Nucleus accumbens (tissue), 56 donors: ENCODE measurements around the gene KY.

Experiments used
- DNase-seq, 56 donors: peaks; one replicate each; lab custom pipeline; 2025; lab: John Stamatoyannopoulos, UW

The KY gene

GRCh38 chr3:134675726-134676256 lies 25.0 kb upstream of the KY start:
- no peak for DNase-seq

- no peak for DNase-seq
Measured at GRCh38 chr3:134672571-134672970, 21.7 kb upstream of the KY start.

DNA sequence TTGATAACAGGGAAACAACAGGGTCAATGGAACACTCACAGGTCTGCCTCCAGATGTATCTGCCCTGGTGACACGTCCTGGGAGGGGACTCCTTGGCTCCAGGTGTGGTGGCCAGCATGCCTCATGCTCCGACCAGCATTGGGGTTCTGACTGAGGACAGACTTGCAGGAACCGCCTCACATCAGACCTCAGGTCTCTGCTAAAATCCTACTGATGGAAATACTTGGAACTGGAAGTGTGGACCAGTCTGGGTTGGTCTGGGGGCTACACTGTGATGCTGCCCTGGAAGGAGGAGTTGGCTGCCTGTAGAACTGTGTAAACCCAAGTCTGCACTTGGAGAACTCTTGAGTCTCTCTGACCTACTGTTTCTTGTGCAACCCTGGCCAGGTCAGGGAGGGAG lies 17.1 kb upstream of the KY start:
- DNase-seq: no peak

DNA sequence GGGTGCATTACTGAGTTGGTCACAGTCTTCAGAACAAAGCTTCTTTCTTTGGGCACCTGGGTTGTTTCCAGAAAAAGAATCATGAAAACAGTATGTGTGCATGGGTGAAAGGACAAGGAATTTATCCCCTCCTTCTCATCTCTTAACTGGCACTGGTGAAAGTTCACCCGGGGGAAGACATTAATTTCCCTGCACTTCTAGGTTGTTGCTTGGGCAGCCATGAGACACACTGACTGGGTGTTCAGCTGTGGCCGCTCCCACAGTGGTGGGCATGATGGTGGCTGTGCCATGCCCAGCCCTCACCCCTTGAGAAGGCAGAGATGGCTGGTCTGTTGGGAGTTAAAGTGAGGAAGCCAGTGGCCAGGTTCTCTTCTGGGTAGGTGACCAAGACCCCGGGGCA lies 16.6 kb upstream of the KY start:
- no peak for DNase-seq

DNA sequence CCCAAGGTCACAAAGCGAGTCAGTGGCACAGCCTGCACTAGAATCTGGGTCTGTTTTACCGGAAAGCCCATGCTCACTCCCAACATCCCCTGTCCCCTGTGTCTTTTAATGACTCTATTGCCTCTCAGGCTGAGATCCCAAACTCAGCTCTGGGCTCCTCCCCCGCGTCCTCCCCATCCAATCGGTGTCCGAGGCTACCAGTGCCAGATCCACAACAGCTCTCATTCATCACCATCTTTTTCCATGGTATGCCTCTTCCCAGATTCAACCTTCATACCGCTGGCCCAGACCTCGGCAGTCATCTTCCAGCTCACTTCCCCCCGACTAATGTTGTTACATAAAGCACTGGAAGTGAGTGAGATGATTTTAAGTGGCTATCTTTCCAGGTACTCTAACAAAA lies 16.1 kb upstream of the KY start:
- no peak for DNase-seq

DNA sequence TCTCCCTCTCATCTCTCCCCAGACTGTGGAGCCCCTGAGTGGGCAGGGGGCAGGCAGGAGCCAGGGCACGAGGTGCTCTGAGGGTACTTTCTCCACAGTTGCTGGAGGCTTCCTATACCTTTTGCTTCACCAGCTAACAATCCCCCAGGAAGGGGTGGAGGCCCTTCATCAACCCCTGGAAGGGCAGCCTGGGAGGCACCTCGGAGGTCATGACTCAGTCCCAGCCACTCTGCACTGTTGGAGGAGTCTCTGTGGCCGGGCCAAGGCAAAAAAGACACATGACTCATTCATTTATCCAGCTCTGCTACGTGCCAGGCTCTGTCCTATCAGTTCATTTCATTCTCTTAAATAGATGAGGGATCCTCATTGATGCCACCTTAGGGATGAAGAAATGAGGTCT lies 15.6 kb upstream of the KY start:
- no peak for DNase-seq

- DNase-seq: no peak
Measured at GRCh38 chr3:134666052-134666451, 15.2 kb upstream of the KY start.

DNA sequence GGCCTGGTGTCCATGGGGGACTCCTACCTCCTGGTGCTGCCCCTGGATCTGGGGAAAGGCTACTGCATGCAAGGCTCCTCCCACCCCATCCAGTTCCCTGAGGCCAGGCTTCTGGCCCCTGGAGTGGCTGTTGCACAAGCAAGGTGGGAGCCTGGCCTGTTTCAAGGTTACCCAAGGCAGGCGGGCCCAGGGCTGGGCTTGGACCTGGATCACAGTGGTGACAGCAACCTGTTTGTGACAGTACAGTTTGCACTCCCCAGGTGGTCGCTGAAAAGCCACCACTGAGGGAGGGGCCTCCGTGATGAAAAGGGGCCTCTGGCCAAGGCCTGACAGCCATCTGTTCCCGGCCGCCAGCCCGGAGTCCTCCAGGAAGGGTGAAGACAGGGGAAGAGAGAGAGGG lies 14.4 kb upstream of the KY start:
- DNase-seq: no peak

- DNase-seq: no peak
Measured at GRCh38 chr3:134663721-134664456, 13.1 kb upstream of the KY start.

DNA sequence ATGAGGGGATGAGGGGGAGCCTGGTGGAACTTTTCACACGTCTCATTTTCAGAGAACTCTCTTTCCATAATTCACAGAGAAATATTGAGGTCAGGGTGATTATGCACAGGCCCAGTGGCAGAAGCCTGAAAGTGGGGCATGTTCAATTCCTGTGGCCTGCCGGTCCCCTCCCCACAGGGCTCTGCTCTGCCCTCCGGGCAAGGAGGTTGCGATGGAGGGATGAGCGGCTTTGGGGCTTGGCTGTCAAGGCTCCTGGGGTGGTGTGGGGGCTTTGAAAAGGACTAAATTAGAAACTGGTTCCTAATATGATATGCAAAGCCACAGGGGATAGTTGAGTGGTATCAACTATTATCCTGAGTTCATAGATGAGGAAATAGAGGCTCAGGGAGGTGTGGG lies 9.2 kb upstream of the KY start:
- no peak for DNase-seq

DNA sequence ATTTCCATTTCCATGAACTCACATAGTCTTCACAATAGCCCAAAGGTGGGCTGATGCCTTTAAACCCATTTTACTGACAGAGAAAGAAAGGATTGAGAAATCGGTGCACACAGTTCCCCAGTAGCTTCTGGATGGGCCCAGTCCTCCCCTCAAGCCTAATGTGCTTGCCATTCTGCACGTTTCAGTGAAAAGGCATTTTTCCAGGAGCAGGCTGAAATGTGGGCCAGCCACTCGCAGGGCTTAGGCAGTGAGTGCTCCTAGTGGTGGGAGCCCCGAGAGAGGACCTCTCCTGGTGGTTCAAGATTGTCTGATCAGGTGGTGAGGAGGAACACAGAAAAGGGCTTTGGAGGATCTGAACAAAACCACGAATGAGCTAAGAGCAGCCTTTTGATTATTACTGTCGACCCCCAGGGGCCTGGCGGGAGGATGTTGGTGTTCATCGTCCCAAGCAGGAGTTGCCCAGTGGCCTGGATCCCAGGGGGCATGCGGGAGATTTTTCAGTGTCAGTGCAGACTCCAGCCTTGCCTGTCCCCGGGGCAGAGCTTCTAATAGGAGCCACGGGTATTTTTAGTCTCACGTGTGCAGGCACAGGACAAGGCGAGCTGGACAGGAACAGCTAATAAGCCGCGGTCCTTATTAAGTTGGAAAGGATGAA lies 8.7 kb upstream of the KY start:
- DNase-seq: no peak

DNA sequence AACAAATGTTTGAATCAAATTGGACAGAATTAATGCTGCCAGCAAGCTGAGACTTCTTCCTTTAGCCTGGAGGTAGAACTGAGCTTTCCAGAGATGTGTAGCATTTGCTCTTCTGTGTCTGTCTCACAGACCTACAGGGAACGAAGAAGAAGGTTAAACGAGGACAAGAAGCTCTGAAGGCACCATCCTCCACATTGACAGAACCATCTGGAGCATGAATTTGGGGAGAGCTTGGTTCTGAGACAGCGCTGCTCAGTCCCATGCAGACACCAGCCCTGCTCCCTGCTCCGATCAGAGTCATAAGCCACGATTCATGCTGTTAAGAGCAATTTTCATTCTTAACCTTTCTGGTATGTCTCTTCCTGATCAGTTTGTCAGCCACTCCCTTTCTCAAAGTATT lies 7.7 kb upstream of the KY start:
- no peak for DNase-seq

- no peak for DNase-seq
Measured at GRCh38 chr3:134656211-134656800, 5.5 kb upstream of the KY start.

GRCh38 chr3:134655706-134656105 lies 4.9 kb upstream of the KY start:
- no peak for DNase-seq

- no peak for DNase-seq
Measured at GRCh38 chr3:134654031-134654430, 3.2 kb upstream of the KY start.

DNA sequence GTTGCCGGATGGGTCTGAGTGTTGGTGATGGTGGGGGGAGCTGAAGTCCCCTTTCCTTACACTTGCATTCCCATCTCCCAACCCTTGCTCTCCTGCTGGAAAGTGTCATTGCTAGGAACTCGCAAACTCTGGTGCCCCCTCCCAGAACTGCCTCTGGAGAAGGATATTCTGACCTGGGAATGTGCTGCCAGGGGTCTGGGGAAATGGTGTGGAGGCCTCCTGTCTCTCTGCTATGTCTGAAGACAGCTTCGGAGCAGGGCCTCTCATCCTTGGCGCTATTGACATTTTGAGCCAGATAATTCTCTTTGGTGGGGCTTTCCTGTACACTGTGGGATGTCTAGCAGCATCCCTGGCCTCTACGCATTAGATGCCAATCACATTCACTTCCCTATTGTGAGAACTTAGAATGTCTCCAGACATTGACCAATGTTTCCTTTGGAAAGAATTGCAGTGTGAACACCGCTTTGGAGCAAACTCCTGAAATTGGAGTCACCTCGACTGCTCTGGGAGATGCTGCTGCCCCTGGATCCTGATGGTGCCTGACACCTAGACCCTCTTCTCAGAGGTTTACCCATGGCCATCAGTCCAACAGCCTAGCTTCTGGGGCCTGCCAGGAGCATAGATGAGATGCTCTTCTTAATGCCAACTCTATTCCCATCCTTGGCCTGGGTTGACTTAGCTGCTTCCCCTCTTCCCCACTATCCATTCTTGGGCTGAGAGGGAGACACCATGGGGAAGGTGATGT lies 2.2 kb upstream of the KY start:
- no peak for DNase-seq

DNA sequence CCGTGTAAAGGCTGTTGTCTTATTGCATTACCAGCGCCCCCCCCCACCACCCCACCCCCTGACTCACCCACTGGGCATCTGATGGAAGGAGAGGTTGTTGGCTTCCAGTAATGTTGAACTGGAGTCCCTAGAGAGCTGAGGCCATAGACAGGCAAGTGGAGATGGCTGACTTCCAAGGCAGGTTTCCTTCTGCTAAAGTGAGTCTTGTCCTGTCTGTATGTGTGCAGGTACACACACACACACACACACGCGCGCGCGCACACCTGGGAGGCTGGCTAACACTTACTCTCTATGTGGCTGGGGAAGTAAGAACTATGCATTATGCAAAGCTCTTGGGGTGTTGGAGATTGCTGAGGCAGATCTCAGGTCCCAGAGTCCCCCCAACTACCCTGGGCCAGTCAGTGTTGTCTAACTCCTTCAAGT lies 1.6 kb upstream of the KY start:
- no peak for DNase-seq

GRCh38 chr3:134651347-134652041 lies 672 bp upstream of the KY start:
- peak in 22 of 56 donors; percentile 6 to 61 (median 40) for DNase-seq

DNA sequence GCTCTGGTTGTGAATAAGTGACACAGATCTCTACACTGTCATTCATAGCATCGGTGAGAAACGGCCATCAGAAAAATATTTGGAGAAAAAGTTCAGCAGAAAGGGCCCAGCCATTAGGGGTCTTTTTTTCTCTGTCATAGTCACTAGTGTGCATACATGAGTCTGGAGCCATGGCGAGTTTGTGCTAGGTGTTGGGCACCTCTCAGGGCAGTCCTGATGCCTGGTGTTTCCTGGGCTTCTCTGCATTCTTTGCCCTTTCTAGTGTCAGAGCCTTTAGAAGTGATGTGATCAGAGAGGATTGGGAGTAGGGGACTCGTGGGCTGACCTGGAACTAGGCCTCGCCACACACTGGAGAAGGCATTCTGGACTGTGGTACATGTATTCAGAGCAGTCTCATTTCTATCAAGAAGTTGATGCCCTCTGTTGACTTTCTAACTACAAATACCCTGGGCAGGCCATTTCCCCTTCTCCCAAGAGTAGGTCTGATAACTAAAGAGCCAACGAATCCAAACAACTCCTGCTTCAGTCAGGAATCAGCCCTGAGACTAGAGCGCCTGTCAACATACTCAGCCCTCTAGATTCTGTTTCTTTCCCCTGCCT lies 1.6 kb downstream of the KY start:
- DNase-seq: no peak
